GM12873 (cell line): ENCODE measurements around the gene CABLES2.

Experiments used
- TF ChIP-seq, protein P1 (sequence below): IDR thresholded peaks from 2 replicates; pipeline ENCODE4 v1.5.1; 2012; ENCODE audit warnings: low read depth, mild to moderate bottlenecking, moderate library complexity, low read length, control low read depth; ENCODE audit not compliant: insufficient read depth; ENCODE audit errors: missing control alignments

The CABLES2 gene

GRCh38 chr20:62404112-62404665 lies 2.9 kb downstream of the CABLES2 start:
- TF ChIP-seq, protein P1, sequence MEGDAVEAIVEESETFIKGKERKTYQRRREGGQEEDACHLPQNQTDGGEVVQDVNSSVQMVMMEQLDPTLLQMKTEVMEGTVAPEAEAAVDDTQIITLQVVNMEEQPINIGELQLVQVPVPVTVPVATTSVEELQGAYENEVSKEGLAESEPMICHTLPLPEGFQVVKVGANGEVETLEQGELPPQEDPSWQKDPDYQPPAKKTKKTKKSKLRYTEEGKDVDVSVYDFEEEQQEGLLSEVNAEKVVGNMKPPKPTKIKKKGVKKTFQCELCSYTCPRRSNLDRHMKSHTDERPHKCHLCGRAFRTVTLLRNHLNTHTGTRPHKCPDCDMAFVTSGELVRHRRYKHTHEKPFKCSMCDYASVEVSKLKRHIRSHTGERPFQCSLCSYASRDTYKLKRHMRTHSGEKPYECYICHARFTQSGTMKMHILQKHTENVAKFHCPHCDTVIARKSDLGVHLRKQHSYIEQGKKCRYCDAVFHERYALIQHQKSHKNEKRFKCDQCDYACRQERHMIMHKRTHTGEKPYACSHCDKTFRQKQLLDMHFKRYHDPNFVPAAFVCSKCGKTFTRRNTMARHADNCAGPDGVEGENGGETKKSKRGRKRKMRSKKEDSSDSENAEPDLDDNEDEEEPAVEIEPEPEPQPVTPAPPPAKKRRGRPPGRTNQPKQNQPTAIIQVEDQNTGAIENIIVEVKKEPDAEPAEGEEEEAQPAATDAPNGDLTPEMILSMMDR: no peak

GRCh38 chr20:62403331-62403730 lies 3.8 kb downstream of the CABLES2 start:
- TF ChIP-seq, protein P1: no peak

DNA sequence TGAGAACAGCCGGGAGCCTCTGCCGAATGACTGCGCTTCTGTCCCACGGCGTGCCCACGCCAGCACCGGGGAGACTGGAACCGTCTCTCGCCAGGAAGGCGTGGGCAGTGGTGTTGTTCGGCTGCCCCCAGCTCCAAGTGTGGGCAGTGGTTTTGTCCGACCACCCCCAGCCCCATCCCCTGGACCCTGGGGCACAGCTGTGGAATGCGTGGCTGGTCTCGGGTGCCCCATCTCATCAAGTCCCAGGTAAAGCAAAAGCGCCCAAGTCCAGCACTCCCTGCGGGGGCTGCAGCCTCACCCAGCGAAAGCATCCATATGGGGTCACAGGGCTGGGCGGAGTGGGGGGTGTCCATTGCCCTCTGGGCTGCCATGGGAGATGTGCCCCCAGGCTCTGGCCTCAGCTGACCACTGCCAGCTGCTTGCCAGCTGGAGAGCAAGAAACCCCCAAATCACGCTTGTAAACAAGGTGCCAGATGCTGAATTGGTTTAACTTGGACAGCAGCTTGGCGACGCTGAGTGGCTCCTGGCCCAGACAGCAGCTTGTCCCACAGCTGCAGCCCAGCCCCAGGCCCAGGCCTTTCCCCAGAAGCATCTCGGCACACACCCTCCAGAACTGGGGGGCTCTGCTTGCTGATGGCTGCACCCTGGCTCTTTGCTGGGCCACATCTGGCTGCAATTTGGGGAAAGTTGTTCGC lies 4.5 kb downstream of the CABLES2 start:
- TF ChIP-seq, protein P1: no peak

- TF ChIP-seq, protein P1: no peak
These were observed 5.7 kb downstream of the CABLES2 start for GRCh38 chr20:62401331-62401779.

DNA sequence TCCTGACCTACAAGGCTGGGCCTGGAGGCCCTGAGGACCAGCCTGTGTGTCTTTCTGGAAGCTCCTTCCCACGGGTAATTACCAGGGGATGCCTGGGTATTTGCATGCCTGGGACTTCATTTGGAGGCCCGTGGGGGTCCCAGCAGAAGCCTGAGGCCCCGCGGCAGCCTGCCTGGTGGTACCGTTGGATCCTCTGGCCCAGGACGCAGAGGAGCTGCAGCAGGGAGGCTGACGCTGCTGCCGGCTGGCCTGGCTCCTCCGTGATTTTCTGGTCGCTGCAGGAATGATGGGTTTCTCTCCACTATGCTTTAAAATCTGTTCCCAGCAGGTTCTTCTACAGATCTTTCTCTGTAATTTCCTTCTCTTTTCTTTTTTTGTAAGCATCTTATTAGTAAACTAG lies 6.5 kb downstream of the CABLES2 start:
- TF ChIP-seq, protein P1: no peak

DNA sequence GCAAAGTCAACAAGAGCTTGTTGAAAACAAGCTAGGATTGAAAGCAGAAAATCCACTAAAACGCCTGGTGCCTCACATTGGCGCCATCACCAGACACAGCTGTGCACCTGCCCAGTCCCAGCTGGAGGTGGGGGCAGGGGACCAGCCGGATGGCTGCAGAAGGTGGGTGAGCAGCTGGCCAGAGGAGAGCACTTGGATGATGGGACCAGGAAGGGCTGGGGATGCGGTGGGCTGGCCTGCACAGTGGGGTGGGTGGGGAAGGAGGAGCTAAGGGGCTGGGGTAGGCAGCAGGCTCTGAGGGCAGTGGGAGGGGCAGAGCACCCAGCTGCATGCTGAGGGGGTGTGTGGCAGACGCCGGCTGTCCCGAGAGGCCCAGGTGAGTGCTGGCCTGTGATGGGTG lies 7.1 kb downstream of the CABLES2 start:
- TF ChIP-seq, protein P1: no peak

- TF ChIP-seq, protein P1: no peak
These were observed 8.8 kb downstream of the CABLES2 start for GRCh38 chr20:62398120-62398821.
